Measurements from ENCODE around the gene PTOV1. TPM values are rescaled to one million over a fixed set of nuclear protein-coding genes. Genes with fewer than 3 reads are reported as not detected.
A peak's percentile ranks its signal among the peaks of the same experiment; 100 is the strongest.

PTOV1 gene
- total RNA-seq, 1 donor from 2014 or later: 20.5 TPM

- peak overlapping the region; percentile 24 for H3K4me3 ChIP-seq (ENCODE audit: low read depth, low read length)
- no peak for TF ChIP-seq CTCF (IDR thresholded peaks at IDR 0.05; ENCODE audit: insufficient read depth, low read length, severe bottlenecking)
- DNase-seq (ENCODE audit: low read depth) (peak; percentile 33), FAIRE-seq (no peak)
- H3K36me3 ChIP-seq (ENCODE audit: control insufficient read depth, insufficient read depth, low read length): no peaks in the 10 kb centered on the region
- H3K27me3 ChIP-seq (ENCODE audit: control insufficient read depth, insufficient read depth, low read length): no peaks in the 10 kb centered on the region
Observed at GRCh38 chr19:49890349-49891311, 39.7 kb downstream of the PTOV1 start.

- Histone ChIP-seq H3K27me3 (ENCODE audit: control insufficient read depth, insufficient read depth, low read length) (no peaks in the 10 kb centered on the region), H3K4me3 (ENCODE audit: low read depth, low read length) (no peak overlapping the region), H3K36me3 (ENCODE audit: control insufficient read depth, insufficient read depth, low read length) (no peaks in the 10 kb centered on the region)
- TF ChIP-seq CTCF (IDR thresholded peaks at IDR 0.05; ENCODE audit: insufficient read depth, low read length, severe bottlenecking): no peak
- FAIRE-seq (no peak), DNase-seq (ENCODE audit: low read depth) (no peak)
Observed at GRCh38 chr19:49891393-49891792, 40.4 kb downstream of the PTOV1 start.

- no peak for TF ChIP-seq CTCF (IDR thresholded peaks at IDR 0.05; ENCODE audit: insufficient read depth, low read length, severe bottlenecking)
- DNase-seq (ENCODE audit: low read depth): no peak
- H3K4me3 ChIP-seq (ENCODE audit: low read depth, low read length): no peak overlapping the region
- H3K36me3 ChIP-seq (ENCODE audit: control insufficient read depth, insufficient read depth, low read length): no peaks in the 10 kb centered on the region
- no peak for FAIRE-seq
- H3K27me3 ChIP-seq (ENCODE audit: control insufficient read depth, insufficient read depth, low read length): no peaks in the 10 kb centered on the region
Observed at GRCh38 chr19:49892716-49893115, 41.8 kb downstream of the PTOV1 start.

- TF ChIP-seq CTCF (IDR thresholded peaks at IDR 0.05; ENCODE audit: insufficient read depth, low read length, severe bottlenecking): no peak
- Histone ChIP-seq H3K27me3 (ENCODE audit: control insufficient read depth, insufficient read depth, low read length) (no peaks in the 10 kb centered on the region), H3K36me3 (ENCODE audit: control insufficient read depth, insufficient read depth, low read length) (no peaks in the 10 kb centered on the region), H3K4me3 (ENCODE audit: low read depth, low read length) (no peak overlapping the region)
- DNase-seq (ENCODE audit: low read depth) (no peak), FAIRE-seq (no peak)
Observed at GRCh38 chr19:49894011-49894664, 43.2 kb downstream of the PTOV1 start.

GRCh38 chr19:49894879-49895565 lies 44.1 kb downstream of the PTOV1 start:
- FAIRE-seq (no peak), DNase-seq (ENCODE audit: low read depth) (no peak)
- Histone ChIP-seq H3K36me3 (ENCODE audit: control insufficient read depth, insufficient read depth, low read length) (no peaks in the 10 kb centered on the region), H3K27me3 (ENCODE audit: control insufficient read depth, insufficient read depth, low read length) (no peaks in the 10 kb centered on the region), H3K4me3 (ENCODE audit: low read depth, low read length) (no peak overlapping the region)
- no peak for TF ChIP-seq CTCF (IDR thresholded peaks at IDR 0.05; ENCODE audit: insufficient read depth, low read length, severe bottlenecking)

Measured in bronchial epithelial cell (primary cell).